ENCODE data around the gene HPSE2.

- TF ChIP-seq, protein P1, sequence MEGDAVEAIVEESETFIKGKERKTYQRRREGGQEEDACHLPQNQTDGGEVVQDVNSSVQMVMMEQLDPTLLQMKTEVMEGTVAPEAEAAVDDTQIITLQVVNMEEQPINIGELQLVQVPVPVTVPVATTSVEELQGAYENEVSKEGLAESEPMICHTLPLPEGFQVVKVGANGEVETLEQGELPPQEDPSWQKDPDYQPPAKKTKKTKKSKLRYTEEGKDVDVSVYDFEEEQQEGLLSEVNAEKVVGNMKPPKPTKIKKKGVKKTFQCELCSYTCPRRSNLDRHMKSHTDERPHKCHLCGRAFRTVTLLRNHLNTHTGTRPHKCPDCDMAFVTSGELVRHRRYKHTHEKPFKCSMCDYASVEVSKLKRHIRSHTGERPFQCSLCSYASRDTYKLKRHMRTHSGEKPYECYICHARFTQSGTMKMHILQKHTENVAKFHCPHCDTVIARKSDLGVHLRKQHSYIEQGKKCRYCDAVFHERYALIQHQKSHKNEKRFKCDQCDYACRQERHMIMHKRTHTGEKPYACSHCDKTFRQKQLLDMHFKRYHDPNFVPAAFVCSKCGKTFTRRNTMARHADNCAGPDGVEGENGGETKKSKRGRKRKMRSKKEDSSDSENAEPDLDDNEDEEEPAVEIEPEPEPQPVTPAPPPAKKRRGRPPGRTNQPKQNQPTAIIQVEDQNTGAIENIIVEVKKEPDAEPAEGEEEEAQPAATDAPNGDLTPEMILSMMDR (IDR thresholded peaks at IDR 0.05): no peak
- TF ChIP-seq POLR2A (IDR thresholded peaks at IDR 0.05): no peak
These were observed 2.5 kb downstream of the HPSE2 start for GRCh38 chr10:99233000-99233688.
